GM23338 (cell line): ENCODE data around the gene SYNPR. TPM values are rescaled to one million over a fixed set of nuclear protein-coding genes. Genes with fewer than 3 reads are reported as not detected.

Experiments used
- ATAC-seq: fragments of 200-7000 bp; cut with Tn5 transposase; 3 replicates; pipeline ENCODE4 v1.9.1; 2020
- DNase-seq: peaks from one replicate; pipeline ENCODE4 v3.0.0-alpha.2; 2015; ENCODE audit warnings: low spot score
- H2AFZ ChIP-seq: fragments of 200-600 bp; sonication (generic); 2 replicates; pipeline ENCODE4 v1.8.0; 2016; ENCODE audit warnings: antibody characterized with exemption, mild to moderate bottlenecking, moderate library complexity
- H3F3A ChIP-seq: fragments of 200-600 bp; sonication (generic); replicated peaks from 2 replicates; pipeline ENCODE4 v1.8.0; 2017; ENCODE audit warnings: antibody characterized with exemption, mixed run types, low read depth
- H3K27ac ChIP-seq: fragments of 200-600 bp; sonication (generic); 2 replicates; pipeline ENCODE4 v1.6.1; 2016; ENCODE audit warnings: low read depth
- H3K27me3 ChIP-seq: fragments of 200-600 bp; sonication (generic); 2 replicates; pipeline ENCODE4 v1.8.0; 2016; ENCODE audit warnings: mild to moderate bottlenecking, mixed run types, moderate library complexity; ENCODE audit not compliant: insufficient read depth
- H3K36me3 ChIP-seq: fragments of 200-600 bp; sonication (generic); 2 replicates; pipeline ENCODE4 v1.8.0; 2016; ENCODE audit warnings: mild to moderate bottlenecking; ENCODE audit not compliant: insufficient read depth
- H3K4me1 ChIP-seq: fragments of 200-600 bp; sonication (generic); 2 replicates; pipeline ENCODE4 v1.8.0; 2016; ENCODE audit warnings: mild to moderate bottlenecking, moderate library complexity; ENCODE audit not compliant: insufficient read depth
- H3K4me2 ChIP-seq: fragments of 200-600 bp; sonication (generic); 2 replicates; pipeline ENCODE4 v1.7.1; 2017; ENCODE audit warnings: mixed run types
- H3K4me3 ChIP-seq: fragments of 200-600 bp; sonication (generic); 2 replicates; pipeline ENCODE4 v1.6.1; 2016; ENCODE audit warnings: mixed run types
- H3K79me2 ChIP-seq: fragments of 200-600 bp; sonication (generic); replicated peaks from 2 replicates; pipeline ENCODE4 v1.8.0; 2017; ENCODE audit warnings: mild to moderate bottlenecking; ENCODE audit not compliant: insufficient read depth
- H3K9me2 ChIP-seq: fragments of 200-600 bp; sonication (generic); 2 replicates; pipeline ENCODE4 v1.8.0; 2017; ENCODE audit not compliant: insufficient read depth
- H4K20me1 ChIP-seq: fragments of 200-600 bp; sonication (generic); replicated peaks from 2 replicates; pipeline ENCODE4 v1.8.0; 2017; ENCODE audit warnings: mild to moderate bottlenecking; ENCODE audit not compliant: insufficient read depth
- H3K27ac Mint-ChIP-seq: 2 replicates; pipeline ENCODE4 v1.8.0; 2020; ENCODE audit warnings: inconsistent platforms, mild to moderate bottlenecking, moderate library complexity, mixed read lengths
- H3K27me3 Mint-ChIP-seq: 3 replicates; pipeline ENCODE4 v1.8.0; 2022; ENCODE audit warnings: low read depth, mild to moderate bottlenecking, moderate library complexity, mixed read lengths, inconsistent platforms; ENCODE audit not compliant: insufficient read depth, poor library complexity
- H3K36me3 Mint-ChIP-seq: 3 replicates; pipeline ENCODE4 v1.8.0; 2021; ENCODE audit warnings: low read depth, mild to moderate bottlenecking, inconsistent platforms, moderate library complexity, mixed read lengths
- H3K4me1 Mint-ChIP-seq: 3 replicates; pipeline ENCODE4 v1.8.0; 2020; ENCODE audit warnings: mild to moderate bottlenecking, inconsistent platforms, mixed read lengths
- H3K4me3 Mint-ChIP-seq: 3 replicates; pipeline ENCODE4 v1.8.0; 2021; ENCODE audit warnings: moderate library complexity, mild to moderate bottlenecking, inconsistent platforms, mixed read lengths
- H3K9me3 Mint-ChIP-seq: 3 replicates; pipeline ENCODE4 v1.8.0; 2020; ENCODE audit warnings: moderate library complexity, mild to moderate bottlenecking, inconsistent platforms, mixed read lengths
- CREB1 ChIP-seq: fragments of 250-450 bp; sonication (Bioruptor Pico); IDR thresholded peaks from 2 replicates; pipeline ENCODE4 v1.5.0; 2020; ENCODE audit warnings: low read depth, mild to moderate bottlenecking, moderate library complexity
- CTCF ChIP-seq, 2 experiments: fragments of 200-600 bp in 1 of 2; sonication (generic) in 1 of 2; conservative IDR thresholded peaks; 2 replicates each; pipeline versions ENCODE4 v1.5.1 to v1.6.1; 2016 to 2017; ENCODE audit warnings: antibody characterized with exemption in 2 of 2, low read depth in 2 of 2, mild to moderate bottlenecking in 2 of 2, moderate library complexity in 1 of 2
- EZH2 ChIP-seq: fragments of 200-600 bp; sonication (generic); IDR thresholded peaks from one replicate; pipeline ENCODE4 v1.8.0; 2017; ENCODE audit warnings: antibody characterized with exemption, mild to moderate bottlenecking, low read depth; ENCODE audit not compliant: unreplicated experiment
- EZH2phosphoT487 ChIP-seq: fragments of 200-600 bp; sonication (generic); IDR thresholded peaks from one replicate; pipeline ENCODE4 v1.8.1; 2018; ENCODE audit warnings: antibody characterized with exemption; ENCODE audit not compliant: unreplicated experiment
- JUNB ChIP-seq: IDR thresholded peaks from one replicate; pipeline ENCODE4 v1.6.1; 2016; ENCODE audit warnings: antibody characterized with exemption; ENCODE audit not compliant: unreplicated experiment
- NANOG ChIP-seq: IDR thresholded peaks from 2 replicates; pipeline ENCODE4 v1.6.1; 2016; ENCODE audit warnings: antibody characterized with exemption, borderline replicate concordance
- POLR2AphosphoS5 ChIP-seq: IDR thresholded peaks from 2 replicates; pipeline ENCODE4 v1.6.1; 2016; ENCODE audit warnings: antibody characterized with exemption, low read depth
- REST ChIP-seq: IDR thresholded peaks from one replicate; pipeline ENCODE4 v1.6.1; 2018; ENCODE audit warnings: antibody characterized with exemption; ENCODE audit not compliant: unreplicated experiment
- STAT1 ChIP-seq: IDR thresholded peaks from one replicate; pipeline ENCODE4 v1.6.1; 2016; ENCODE audit warnings: antibody characterized with exemption; ENCODE audit not compliant: unreplicated experiment
- ZNF114 ChIP-seq: fragments of 250-450 bp; sonication (Bioruptor Pico); IDR thresholded peaks from 2 replicates; pipeline ENCODE4 v1.5.0; 2020; ENCODE audit warnings: mild to moderate bottlenecking, moderate library complexity
- ZNF331 ChIP-seq: fragments of 250-450 bp; sonication (Bioruptor Pico); IDR thresholded peaks from 2 replicates; pipeline ENCODE4 v1.5.0; 2020; ENCODE audit warnings: low read depth, mild to moderate bottlenecking, moderate library complexity
- polyA plus RNA-seq: library from polyadenylated mRNA; unstranded; fragments of >200 nt; fragmentation: Nextera tagmentation; extraction: Ambion mirVana; gene quantifications from 2 replicates; pipeline ENCODE4 v1.2.1, GENCODE V29; 2016
- total RNA-seq: library from RNA; depleted of rRNA; stranded (reverse); fragments of >200 nt; shearing (Covaris generic); gene quantifications from 2 replicates; pipeline ENCODE4 v1.2.3, GENCODE V29; 2014
- TF ChIP-seq, protein P1 (sequence below): IDR thresholded peaks from 2 replicates; pipeline ENCODE4 v1.6.1; 2016; ENCODE audit warnings: antibody characterized with exemption
- TF ChIP-seq, protein P2 (sequence below): fragments of 250-450 bp; sonication (Bioruptor Pico); IDR thresholded peaks from 2 replicates; pipeline ENCODE4 v1.5.0; 2020; ENCODE audit warnings: mild to moderate bottlenecking, moderate library complexity

The SYNPR gene
- total and polyA plus RNA-seq, 2 experiments from 2014 or later: 0.38 to 0.55 TPM

DNA sequence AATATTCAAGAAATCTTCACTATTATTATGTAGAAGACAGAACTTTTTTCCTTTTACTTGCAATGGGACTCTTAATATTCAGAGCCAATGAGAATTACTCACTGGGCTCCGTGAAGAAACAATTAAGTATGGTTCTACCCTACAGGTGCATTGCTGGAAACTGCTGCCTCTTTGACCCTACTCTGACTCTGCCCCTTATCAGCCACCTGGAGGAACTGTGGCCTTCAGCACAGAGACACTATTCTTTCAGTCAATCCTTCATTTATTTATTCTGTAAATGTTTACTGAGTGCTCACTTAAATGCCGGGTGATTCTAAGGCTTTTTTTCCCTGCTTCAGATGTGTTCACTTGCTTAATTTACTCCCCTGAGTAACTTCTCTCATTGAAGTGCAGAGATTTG, 163.2 kb downstream of the SYNPR start:
- H3K4me3 Mint-ChIP-seq: no peak overlapping the region
- H3K4me1 ChIP-seq: peaks cover 73% of the 10 kb centered on the region
- H3K27me3 ChIP-seq: no peaks in the 10 kb centered on the region
- H3F3A ChIP-seq: no peaks in the 10 kb centered on the region
- peaks cover 83% of the 10 kb centered on the region for H3K4me1 Mint-ChIP-seq
- H3K27ac Mint-ChIP-seq: peak overlapping the region; percentile 48; the same call in 1 of the 2 replicates
- DNase-seq: no peak
- H3K4me3 ChIP-seq: no peak overlapping the region
- no peaks in the 10 kb centered on the region for H3K36me3 Mint-ChIP-seq
- H3K4me2 ChIP-seq: no peak overlapping the region
- no peaks in the 10 kb centered on the region for H4K20me1 ChIP-seq
- H3K9me2 ChIP-seq: no peaks in the 10 kb centered on the region
- H3K79me2 ChIP-seq: no peaks in the 10 kb centered on the region
- no peaks in the 10 kb centered on the region for H3K9me3 Mint-ChIP-seq
- ATAC-seq: no peak
- no peaks in the 10 kb centered on the region for H3K36me3 ChIP-seq
- no peak overlapping the region for H3K27ac ChIP-seq
- H3K27me3 Mint-ChIP-seq: peaks cover 11% of the 10 kb centered on the region
- TF ChIP-seq NANOG (no peak), EZH2 (no peak), REST (no peak), STAT1 (no peak), EZH2phosphoT487 (no peak), POLR2AphosphoS5 (no peak), CTCF (conservative IDR thresholded peaks at IDR 0.05; ENCODE audit: low read depth in 2 of 2) (no peak), ZNF114 (CRISPR knock-in tag) (no peak), JUNB (no peak), CREB1 (CRISPR knock-in tag) (no peak), ZNF331 (CRISPR knock-in tag) (no peak)
- TF ChIP-seq, protein P1, sequence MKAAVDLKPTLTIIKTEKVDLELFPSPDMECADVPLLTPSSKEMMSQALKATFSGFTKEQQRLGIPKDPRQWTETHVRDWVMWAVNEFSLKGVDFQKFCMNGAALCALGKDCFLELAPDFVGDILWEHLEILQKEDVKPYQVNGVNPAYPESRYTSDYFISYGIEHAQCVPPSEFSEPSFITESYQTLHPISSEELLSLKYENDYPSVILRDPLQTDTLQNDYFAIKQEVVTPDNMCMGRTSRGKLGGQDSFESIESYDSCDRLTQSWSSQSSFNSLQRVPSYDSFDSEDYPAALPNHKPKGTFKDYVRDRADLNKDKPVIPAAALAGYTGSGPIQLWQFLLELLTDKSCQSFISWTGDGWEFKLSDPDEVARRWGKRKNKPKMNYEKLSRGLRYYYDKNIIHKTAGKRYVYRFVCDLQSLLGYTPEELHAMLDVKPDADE: no peak
- TF ChIP-seq, protein P2, sequence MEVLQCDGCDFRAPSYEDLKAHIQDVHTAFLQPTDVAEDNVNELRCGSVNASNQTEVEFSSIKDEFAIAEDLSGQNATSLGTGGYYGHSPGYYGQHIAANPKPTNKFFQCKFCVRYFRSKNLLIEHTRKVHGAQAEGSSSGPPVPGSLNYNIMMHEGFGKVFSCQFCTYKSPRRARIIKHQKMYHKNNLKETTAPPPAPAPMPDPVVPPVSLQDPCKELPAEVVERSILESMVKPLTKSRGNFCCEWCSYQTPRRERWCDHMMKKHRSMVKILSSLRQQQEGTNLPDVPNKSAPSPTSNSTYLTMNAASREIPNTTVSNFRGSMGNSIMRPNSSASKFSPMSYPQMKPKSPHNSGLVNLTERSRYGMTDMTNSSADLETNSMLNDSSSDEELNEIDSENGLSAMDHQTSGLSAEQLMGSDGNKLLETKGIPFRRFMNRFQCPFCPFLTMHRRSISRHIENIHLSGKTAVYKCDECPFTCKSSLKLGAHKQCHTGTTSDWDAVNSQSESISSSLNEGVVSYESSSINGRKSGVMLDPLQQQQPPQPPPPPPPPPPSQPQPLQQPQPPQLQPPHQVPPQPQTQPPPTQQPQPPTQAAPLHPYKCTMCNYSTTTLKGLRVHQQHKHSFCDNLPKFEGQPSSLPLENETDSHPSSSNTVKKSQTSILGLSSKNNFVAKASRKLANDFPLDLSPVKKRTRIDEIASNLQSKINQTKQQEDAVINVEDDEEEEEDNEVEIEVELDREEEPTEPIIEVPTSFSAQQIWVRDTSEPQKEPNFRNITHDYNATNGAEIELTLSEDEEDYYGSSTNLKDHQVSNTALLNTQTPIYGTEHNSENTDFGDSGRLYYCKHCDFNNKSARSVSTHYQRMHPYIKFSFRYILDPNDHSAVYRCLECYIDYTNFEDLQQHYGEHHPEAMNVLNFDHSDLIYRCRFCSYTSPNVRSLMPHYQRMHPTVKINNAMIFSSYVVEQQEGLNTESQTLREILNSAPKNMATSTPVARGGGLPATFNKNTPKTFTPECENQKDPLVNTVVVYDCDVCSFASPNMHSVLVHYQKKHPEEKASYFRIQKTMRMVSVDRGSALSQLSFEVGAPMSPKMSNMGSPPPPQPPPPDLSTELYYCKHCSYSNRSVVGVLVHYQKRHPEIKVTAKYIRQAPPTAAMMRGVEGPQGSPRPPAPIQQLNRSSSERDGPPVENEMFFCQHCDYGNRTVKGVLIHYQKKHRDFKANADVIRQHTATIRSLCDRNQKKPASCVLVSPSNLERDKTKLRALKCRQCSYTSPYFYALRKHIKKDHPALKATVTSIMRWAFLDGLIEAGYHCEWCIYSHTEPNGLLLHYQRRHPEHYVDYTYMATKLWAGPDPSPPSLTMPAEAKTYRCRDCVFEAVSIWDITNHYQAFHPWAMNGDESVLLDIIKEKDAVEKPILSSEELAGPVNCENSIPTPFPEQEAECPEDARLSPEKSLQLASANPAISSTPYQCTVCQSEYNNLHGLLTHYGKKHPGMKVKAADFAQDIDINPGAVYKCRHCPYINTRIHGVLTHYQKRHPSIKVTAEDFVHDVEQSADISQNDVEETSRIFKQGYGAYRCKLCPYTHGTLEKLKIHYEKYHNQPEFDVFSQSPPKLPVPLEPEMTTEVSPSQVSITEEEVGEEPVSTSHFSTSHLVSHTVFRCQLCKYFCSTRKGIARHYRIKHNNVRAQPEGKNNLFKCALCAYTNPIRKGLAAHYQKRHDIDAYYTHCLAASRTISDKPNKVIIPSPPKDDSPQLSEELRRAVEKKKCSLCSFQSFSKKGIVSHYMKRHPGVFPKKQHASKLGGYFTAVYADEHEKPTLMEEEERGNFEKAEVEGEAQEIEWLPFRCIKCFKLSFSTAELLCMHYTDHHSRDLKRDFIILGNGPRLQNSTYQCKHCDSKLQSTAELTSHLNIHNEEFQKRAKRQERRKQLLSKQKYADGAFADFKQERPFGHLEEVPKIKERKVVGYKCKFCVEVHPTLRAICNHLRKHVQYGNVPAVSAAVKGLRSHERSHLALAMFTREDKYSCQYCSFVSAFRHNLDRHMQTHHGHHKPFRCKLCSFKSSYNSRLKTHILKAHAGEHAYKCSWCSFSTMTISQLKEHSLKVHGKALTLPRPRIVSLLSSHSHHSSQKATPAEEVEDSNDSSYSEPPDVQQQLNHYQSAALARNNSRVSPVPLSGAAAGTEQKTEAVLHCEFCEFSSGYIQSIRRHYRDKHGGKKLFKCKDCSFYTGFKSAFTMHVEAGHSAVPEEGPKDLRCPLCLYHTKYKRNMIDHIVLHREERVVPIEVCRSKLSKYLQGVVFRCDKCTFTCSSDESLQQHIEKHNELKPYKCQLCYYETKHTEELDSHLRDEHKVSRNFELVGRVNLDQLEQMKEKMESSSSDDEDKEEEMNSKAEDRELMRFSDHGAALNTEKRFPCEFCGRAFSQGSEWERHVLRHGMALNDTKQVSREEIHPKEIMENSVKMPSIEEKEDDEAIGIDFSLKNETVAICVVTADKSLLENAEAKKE (CRISPR knock-in tag): no peak
- no peak overlapping the region for H2AFZ ChIP-seq
